ENCODE data around the gene LRMDA. TPM values are rescaled to one million over a fixed set of nuclear protein-coding genes. Genes with fewer than 3 reads are reported as not detected.

The LRMDA gene
- total RNA-seq, 2 donors from 2014 or later = 12.2 to 25.4 TPM

- TF ChIP-seq, protein P1, sequence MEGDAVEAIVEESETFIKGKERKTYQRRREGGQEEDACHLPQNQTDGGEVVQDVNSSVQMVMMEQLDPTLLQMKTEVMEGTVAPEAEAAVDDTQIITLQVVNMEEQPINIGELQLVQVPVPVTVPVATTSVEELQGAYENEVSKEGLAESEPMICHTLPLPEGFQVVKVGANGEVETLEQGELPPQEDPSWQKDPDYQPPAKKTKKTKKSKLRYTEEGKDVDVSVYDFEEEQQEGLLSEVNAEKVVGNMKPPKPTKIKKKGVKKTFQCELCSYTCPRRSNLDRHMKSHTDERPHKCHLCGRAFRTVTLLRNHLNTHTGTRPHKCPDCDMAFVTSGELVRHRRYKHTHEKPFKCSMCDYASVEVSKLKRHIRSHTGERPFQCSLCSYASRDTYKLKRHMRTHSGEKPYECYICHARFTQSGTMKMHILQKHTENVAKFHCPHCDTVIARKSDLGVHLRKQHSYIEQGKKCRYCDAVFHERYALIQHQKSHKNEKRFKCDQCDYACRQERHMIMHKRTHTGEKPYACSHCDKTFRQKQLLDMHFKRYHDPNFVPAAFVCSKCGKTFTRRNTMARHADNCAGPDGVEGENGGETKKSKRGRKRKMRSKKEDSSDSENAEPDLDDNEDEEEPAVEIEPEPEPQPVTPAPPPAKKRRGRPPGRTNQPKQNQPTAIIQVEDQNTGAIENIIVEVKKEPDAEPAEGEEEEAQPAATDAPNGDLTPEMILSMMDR (IDR thresholded peaks at IDR 0.05) = no peak
- TF ChIP-seq POLR2A (IDR thresholded peaks at IDR 0.05) = no peak
- no peak for DNase-seq
- H3K27ac ChIP-seq = no peak overlapping the region
- H3K27me3 ChIP-seq = no peaks in the 10 kb centered on the region
- intact Hi-C loops (cut with DNase I) = no loop called here
- 88 to 94% methylated on average over 5 of the region's 5 CpGs for WGBS, 2 donors
- ATAC-seq = no peak
- no peaks in the 10 kb centered on the region for H3K36me3 ChIP-seq (replicated peaks in 1 of 2; ENCODE audit: insufficient read depth in 1 of 2, low read depth in 2 of 2)
- no peak overlapping the region for H3K4me3 ChIP-seq
- H3K4me1 ChIP-seq = no peaks in the 10 kb centered on the region
- no peaks in the 10 kb centered on the region for H3K9me3 ChIP-seq
Measured at GRCh38 chr10:76049581-76050290, 618.3 kb downstream of the LRMDA start.

- Histone ChIP-seq H3K27me3 (no peaks in the 10 kb centered on the region), H3K27ac (no peak overlapping the region), H3K9me3 (peaks cover 0 to under 1% (median 0%) of the 10 kb centered on the region in 3 donors), H3K4me3 (no peak overlapping the region), H3K36me3 (replicated peaks in 1 of 2; ENCODE audit: insufficient read depth in 1 of 2, low read depth in 2 of 2) (no peaks in the 10 kb centered on the region), H3K4me1 (no peaks in the 10 kb centered on the region)
- no peak for ATAC-seq
- no peak for DNase-seq
- intact Hi-C loops (cut with DNase I) = no loop called here
- TF ChIP-seq POLR2A (IDR thresholded peaks at IDR 0.05) = no peak
- TF ChIP-seq, protein P1 (IDR thresholded peaks at IDR 0.05) = no peak
Measured at GRCh38 chr10:76050291-76050625, 618.8 kb downstream of the LRMDA start.

DNA sequence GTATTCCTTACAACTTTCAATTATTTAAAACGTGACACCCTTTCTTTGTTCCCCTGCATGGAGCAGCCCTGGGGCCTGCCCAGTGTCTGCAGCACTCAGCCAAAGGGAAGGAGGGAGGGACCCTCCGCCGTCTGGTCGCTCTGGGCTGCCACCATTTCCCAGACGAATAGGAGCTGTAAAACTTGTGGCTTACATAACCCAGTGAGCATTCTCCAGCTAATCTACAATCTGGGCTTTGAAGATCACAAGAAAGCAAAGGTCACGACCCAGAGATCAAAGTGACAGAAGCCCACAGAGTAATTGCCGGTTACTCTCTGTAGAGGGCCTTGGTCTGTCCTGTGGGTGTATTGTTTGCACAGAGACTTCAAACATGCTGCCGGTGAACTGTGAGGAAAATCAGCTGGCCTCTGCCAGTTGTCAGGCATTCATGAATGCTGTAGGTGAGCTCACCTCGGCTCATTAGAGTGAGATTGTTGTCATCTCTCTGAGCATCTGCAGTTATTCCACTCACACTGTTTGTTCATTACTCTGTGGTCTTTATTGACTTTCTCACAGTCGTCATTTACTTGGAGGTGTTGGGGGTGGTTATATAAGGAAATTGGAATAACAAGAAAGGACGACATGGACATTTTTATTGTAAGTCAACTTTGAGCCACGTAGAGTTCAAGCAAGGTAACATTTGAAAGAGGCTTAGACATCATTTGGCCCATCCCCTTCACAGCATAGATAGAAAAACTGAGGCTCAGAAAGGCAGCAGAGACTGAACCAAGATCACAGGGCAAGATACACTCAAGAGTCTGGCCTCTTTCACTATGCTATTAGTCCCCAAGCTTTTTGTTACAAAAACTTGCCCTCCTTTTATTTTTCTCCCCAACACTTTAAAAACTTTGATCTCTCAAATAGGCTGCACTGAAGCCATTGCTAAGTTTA lies 619.8 kb downstream of the LRMDA start:
- DNase-seq = peak in 1 of 4 donors; percentile 24
- Histone ChIP-seq H3K4me3 (no peak overlapping the region), H3K27me3 (no peaks in the 10 kb centered on the region), H3K4me1 (no peaks in the 10 kb centered on the region), H3K36me3 (replicated peaks in 1 of 2; ENCODE audit: insufficient read depth in 1 of 2, low read depth in 2 of 2) (no peaks in the 10 kb centered on the region), H3K9me3 (peaks cover 0 to 5% (median 0%) of the 10 kb centered on the region in 3 donors), H3K27ac (no peak overlapping the region)
- TF ChIP-seq POLR2A (IDR thresholded peaks at IDR 0.05) = no peak
- TF ChIP-seq, protein P1 (IDR thresholded peaks at IDR 0.05) = no peak
- no peak for ATAC-seq
- intact Hi-C loops (cut with DNase I) = no loop called here
- 56 to 63% methylated on average over 12 of the region's 12 CpGs for WGBS, 2 donors

- intact Hi-C loops (cut with DNase I) = no loop called here
- H3K9me3 ChIP-seq = peaks cover 0 to 5% (median 0%) of the 10 kb centered on the region in 3 donors
- ATAC-seq (no peak), DNase-seq (no peak)
- H3K4me1 ChIP-seq = no peaks in the 10 kb centered on the region
- WGBS, 2 donors = 87 to 89% methylated on average over 9 of the region's 9 CpGs
- H3K27me3 ChIP-seq = no peaks in the 10 kb centered on the region
- no peaks in the 10 kb centered on the region for H3K36me3 ChIP-seq (replicated peaks in 1 of 2; ENCODE audit: insufficient read depth in 1 of 2, low read depth in 2 of 2)
- TF ChIP-seq, protein P1 (IDR thresholded peaks at IDR 0.05) = no peak
- no peak for TF ChIP-seq POLR2A (IDR thresholded peaks at IDR 0.05)
- no peak overlapping the region for H3K4me3 ChIP-seq
- H3K27ac ChIP-seq = no peak overlapping the region
Measured at GRCh38 chr10:76052682-76053503, 621.5 kb downstream of the LRMDA start.

Measured in body of pancreas (tissue), 4 donors.